Stimulated activated CD4-positive, alpha-beta T cell treated with anti-CD3 and anti-CD28 coated beads, Interleukin-2, amount 100 ng/mL, for 24 hours (primary cell): Measurements from ENCODE around the gene LEMD2.

Source experiments
- DNase-seq, 2 donors: peaks; one replicate each; pipeline ENCODE4 v3.0.0-alpha.2; 2020

LEMD2 gene

DNA sequence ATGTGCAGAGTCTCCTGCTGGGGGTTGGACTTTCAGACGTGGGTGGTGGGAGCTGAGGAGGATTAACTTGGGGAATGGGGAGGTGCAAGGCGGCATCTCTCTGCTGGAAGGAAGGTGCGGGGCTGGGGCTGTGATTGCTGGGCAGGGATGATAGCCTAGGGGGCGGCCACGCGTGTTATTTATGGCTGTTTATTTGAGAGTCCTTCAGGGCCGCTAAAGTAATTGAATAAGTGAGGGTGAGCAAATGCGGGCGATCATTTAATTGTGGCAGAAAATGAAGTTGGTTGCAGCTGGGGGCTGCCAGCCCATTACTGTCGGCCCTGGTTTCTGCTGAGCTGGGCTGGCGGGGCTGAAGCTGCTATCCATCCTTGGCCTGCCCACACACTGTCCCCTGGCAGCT, 34.7 kb downstream of the LEMD2 start:
- no peak for DNase-seq

GRCh38 chr6:33752646-33753015, 36.3 kb downstream of the LEMD2 start:
- no peak for DNase-seq

DNA sequence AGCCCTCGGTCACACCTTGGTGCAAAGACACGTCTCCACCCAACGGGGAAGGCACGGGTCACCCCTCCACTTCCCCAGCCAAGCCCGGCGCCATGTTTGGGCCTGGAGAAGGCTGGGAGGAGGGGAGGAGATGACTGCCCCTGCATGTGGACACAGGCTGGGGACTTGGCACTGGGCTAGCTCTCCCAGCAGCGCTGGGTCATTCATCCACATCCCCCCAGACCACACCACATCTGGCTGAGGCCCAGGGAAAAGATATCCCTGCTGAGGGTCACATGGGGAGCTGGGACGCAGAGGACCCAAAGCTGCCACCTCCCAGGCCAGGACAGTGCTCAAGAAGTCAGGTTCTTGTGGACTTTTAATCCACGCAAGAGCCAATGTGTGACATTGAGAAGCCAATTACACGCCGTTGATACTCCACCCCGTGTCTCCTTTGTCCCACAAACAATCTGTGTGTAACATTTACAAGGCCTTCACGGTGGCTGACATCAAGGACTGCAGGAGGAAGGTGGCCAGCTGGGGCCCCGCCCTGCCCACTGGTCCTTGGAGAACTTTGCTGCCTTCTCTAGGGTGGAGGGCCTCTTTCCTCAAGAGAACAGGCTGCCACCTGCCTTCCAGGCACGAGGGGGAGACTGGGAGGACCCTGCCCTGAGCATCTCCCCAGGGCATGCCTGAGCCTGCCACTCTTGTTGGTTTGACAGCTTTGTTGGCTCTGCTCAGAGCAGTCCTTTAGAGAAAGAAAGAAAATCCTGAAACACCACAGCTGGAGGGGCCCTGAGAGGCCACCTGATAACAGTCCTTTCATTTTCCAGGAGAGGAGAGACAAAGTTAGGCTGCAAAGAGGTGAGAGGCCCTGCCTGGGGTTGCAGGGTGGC, 36.9 kb downstream of the LEMD2 start:
- no peak for DNase-seq

DNA sequence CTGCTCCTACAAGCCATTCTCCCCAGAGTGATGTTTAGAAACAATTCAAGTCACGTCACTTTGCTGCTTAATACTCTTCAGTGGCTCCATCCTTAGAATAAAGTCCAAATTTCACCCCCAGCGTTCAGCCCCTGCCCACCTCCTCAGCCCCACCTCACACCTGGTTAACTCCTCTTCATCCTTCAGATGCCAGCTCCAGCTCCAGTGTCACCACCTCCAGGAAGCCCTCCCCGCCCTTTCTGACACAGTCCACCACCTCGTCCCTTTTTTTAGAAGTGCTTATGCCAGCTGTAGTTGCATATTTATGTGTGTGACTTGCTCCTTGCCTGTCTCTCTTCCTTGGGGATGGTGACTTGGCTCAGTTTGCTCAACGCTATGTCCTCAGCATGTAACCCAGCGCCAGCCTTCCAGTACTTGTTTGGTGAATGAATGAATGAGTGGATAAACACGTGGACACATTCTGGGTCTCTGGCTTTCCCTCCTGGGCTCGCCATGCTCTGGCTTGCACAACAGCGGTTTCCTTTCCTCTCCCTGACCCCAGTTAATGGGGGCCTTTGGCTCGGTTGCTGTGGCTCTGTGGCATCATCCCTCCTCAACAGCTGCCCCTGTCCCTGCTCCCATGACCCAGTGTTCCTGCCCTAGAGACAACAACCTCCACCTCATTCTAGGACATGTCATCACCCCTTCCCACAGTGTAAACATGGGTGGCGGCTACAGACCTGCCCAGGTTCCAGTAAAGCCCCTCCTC, 38.5 kb downstream of the LEMD2 start:
- no peak for DNase-seq

GRCh38 chr6:33749401-33749800, 39.5 kb downstream of the LEMD2 start:
- no peak for DNase-seq

- DNase-seq: no peak
These were observed 40.1 kb downstream of the LEMD2 start for GRCh38 chr6:33748841-33749240.

- DNase-seq: no peak
These were observed 41.1 kb downstream of the LEMD2 start for GRCh38 chr6:33747823-33748222.

DNA sequence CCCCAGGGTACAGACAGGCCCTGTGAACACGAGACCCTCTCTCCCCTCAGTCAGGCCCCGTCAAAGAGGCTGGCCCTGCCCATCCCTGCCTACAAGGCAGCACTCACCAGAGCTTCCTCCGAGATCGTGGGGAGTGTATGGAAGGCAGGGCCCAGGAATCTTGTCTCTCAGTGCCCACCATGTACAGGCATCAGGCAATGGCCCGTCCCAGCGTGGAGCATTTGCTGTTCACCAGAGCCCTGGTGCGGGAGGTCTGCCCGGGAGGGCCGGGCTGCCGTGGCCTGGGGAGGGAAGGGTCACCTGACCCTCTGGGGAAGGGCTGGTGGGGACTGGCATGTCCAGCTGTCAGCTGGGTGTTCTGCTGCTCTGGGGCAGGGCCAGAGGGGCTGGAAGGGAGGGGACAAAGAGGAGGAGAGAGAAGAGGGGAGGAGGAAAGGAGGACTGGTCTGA, 42.3 kb downstream of the LEMD2 start, which contains the start of gene IP6K3:
Gene IP6K3 (minus strand): TSS at position 255 of the 450 bp plus-strand sequence. CDS start 11,429 bp downstream, outside the sequence.
- DNase-seq: no peak

DNA sequence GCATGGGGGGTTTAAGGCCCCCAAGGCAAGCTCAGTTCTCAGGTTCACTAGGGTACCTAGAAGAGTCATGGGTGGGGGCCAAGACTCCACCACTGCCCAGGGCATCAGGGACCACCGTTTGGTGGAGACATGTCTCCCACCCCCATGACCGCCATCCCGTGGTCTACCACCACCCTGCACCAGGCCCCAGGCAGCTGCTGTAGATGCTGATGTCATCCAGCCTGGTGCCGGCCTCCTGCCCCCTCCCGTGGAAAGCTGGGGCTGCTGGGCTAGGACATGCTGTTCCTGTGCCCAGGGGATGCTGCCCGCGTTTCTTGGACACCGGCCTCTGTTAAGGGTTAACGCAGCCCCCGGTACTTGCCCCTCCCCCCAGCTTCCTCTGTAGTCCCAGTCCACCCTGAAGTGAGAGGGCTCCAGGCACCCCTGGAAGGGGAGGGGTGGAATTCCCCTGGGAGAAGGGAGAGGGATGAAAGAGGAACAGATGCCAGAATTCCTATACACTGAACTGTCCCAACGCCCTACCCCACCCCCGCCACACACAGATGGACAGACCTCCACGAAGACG, 42.8 kb downstream of the LEMD2 start:
- DNase-seq: no peak

- no peak for DNase-seq
These were observed 43.4 kb downstream of the LEMD2 start for GRCh38 chr6:33745548-33745947.

DNA sequence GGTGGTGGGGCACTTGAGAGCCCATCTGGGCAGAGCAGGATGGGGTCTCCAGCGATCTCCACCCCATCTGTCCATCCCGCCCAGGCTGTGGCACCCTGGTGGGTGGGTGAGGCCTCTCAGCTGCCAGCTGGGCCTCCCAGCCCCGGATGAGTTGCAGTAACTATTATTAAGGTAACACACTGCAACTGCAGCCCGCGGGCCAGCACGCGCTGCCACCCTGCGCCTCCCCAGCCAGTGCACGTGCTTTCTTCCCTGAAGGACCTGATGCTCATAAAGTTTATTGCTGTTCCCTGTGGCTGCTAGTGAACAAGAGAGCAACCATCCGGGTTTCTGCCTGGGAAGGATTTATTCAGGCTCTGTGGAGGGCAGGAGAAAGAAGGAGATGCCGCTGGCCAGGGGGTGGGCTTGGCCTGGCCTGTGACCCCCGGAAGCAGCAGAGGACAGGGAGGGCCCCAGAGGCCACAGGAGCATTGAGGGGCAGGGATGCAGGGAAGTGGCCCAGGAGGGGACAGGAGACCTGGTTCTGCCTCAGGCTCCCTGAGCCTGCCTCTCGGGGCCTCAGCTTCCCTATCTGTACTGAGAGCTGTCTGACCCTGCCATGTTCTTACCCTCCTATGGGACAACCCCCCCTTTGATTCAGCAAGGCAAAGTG, 43.9 kb downstream of the LEMD2 start:
- DNase-seq: no peak

GRCh38 chr6:33744001-33744848, 44.7 kb downstream of the LEMD2 start:
- peak; percentile 80 to 81 for DNase-seq

GRCh38 chr6:33742837-33743236, 46.1 kb downstream of the LEMD2 start:
- no peak for DNase-seq

- no peak for DNase-seq
These were observed 46.8 kb downstream of the LEMD2 start for GRCh38 chr6:33742092-33742491.

DNA sequence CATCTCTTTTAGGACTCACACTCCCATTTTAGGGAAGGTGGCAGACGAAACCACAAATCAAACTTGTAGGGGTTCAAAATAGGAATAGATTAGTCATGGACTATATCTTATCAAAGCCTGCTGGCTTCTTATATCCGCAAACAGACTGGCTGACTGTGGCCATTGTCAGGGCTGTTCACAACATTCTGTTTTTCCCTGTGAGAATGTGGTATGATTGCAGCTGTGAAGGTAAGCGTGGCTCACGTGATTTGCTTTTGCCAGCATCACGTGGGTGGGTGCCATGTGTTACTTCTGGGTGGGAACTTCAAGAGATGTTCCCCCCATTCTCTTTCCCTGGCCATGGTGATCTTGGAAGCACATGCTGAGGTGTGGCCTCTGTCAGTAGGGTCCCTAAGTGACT, 48.1 kb downstream of the LEMD2 start:
- DNase-seq: no peak

DNA sequence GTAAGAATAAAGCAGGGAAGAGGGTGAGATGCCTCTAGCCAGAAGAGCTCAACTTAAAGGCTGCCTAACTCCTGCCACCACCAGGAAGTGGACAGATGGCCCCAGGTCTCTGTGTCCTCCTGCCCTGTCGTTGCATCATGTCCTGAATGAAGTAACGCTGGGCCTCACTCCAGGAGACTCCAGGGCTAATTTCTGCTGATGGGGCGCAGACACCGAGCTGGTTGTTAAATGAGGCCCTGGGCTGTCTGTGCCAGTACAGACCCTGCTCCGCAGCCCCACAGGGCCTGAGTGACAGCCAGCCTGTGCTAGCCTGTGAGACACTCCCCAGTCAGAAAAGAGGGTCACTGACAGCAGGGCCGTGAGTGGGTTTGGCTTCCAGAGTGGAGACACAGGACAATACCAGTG, 48.7 kb downstream of the LEMD2 start:
- DNase-seq: no peak

- no peak for DNase-seq
These were observed 49.4 kb downstream of the LEMD2 start for GRCh38 chr6:33739571-33739970.

DNA sequence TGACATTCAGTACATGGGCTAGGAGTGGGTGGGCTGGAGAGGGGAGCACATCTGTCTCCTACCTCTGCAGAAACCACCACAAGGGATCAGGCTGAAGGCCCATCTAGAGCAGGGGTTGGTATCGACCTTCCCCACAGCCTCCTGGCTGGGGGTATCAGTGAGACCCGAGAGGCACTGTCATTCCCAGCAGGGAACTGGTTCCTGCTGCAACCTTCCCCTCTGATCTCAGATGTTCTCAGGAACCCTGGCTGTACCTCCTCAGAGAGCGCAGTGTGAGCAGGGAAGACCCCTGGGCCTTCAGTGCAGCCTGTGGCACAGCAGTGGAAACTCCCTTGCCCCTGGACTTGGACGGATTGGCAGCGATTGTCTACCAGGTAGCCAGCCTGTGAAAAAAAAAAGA, 50.1 kb downstream of the LEMD2 start:
- no peak for DNase-seq

- DNase-seq: no peak
These were observed 50.8 kb downstream of the LEMD2 start for GRCh38 chr6:33738153-33738552.

- no peak for DNase-seq
These were observed 51.5 kb downstream of the LEMD2 start for GRCh38 chr6:33737267-33738026.

GRCh38 chr6:33735216-33735615, 53.7 kb downstream of the LEMD2 start:
- DNase-seq: no peak

- no peak for DNase-seq
These were observed 55.3 kb downstream of the LEMD2 start for GRCh38 chr6:33733709-33734007.
